ENCODE measurements around the gene LRMDA.

Gene LRMDA

DNA sequence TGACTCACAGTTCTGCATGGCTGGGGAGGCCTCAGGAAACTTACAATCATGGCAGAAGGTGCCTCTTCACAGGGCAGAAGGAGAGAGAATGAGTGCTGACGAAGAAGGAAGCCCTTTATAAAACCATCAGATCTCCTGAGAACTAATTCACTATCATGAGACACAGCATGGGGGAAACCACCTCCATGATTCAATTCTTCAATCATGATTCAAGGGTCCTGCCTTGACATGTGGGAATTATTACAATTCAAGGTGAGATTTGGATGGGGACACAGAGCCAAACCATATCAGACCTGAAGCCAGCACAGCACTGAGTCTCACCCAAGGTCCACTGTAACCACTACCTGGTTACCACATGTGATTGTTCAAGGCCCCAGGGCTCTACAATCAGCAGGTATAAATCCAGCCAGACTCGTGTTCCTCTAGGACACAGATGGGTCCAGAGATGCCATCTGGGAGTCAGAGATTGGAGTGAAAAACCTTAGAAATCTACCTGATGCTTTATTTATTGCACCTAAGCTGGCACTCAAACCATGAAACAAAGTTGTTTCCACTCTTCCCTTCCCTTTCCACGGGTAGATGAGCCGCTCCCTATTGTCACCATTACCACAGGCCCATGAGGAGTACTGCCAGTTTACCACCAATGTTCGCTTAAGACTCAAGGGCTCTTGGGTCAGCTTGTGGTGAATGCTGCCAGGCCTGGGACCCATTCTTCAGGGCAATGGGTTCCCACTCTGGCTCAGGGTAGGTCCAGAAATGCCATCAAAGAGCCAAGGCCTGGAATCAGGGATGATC, 1061.5 kb downstream of the LRMDA start:
- TF ChIP-seq, protein P1, sequence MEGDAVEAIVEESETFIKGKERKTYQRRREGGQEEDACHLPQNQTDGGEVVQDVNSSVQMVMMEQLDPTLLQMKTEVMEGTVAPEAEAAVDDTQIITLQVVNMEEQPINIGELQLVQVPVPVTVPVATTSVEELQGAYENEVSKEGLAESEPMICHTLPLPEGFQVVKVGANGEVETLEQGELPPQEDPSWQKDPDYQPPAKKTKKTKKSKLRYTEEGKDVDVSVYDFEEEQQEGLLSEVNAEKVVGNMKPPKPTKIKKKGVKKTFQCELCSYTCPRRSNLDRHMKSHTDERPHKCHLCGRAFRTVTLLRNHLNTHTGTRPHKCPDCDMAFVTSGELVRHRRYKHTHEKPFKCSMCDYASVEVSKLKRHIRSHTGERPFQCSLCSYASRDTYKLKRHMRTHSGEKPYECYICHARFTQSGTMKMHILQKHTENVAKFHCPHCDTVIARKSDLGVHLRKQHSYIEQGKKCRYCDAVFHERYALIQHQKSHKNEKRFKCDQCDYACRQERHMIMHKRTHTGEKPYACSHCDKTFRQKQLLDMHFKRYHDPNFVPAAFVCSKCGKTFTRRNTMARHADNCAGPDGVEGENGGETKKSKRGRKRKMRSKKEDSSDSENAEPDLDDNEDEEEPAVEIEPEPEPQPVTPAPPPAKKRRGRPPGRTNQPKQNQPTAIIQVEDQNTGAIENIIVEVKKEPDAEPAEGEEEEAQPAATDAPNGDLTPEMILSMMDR (IDR thresholded peaks at IDR 0.05; ENCODE audit: low read depth, low read length, missing control alignments), result no peak
- no peak for DNase-seq (ENCODE audit: low read depth)
- H3K4me3 ChIP-seq (ENCODE audit: low read depth, low read length), result no peak overlapping the region

DNA sequence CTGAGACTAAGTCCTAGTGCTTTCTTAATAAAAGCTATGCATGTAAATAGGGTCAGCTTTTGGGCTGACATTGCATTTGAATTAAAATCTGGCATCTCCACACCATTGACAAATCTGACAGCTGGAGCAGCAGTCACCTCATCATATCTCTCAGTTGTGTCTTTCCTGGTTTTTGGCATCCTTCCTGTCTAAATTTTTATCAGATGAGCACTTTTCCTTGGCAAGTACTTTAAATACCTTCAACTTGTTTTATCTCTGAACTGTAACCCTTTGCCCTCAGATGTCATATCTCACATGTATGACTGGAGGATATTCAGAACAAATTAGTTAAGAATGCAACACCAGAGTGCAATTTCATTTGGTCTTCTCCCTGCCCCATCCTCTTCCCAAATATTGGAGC, 1066.2 kb downstream of the LRMDA start:
- DNase-seq (ENCODE audit: low read depth), result no peak
- TF ChIP-seq, protein P1 (IDR thresholded peaks at IDR 0.05; ENCODE audit: low read depth, low read length, missing control alignments), result no peak
- H3K4me3 ChIP-seq (ENCODE audit: low read depth, low read length), result no peak overlapping the region

DNA sequence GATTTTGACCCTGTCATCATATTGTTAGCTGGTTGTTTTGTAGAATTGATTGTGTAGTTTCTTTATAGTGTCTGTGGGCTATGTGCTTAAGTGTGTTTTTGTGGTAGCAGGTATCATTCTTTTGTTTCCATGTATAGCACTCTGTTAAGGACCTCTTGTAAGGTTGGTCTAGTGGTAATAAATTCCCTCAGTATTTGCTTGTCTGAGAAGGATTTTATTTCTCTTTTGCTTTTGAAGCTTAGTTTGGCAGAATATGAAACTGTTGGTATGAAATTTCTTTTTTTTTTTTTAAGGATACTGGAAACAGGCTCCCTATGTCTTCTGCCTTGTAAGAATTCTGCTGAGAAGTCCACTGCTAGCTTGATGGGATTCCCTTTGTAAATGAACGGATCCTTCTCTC, 1073.4 kb downstream of the LRMDA start:
- DNase-seq (ENCODE audit: low read depth), result no peak
- TF ChIP-seq, protein P1 (IDR thresholded peaks at IDR 0.05; ENCODE audit: low read depth, low read length, missing control alignments), result no peak

DNA sequence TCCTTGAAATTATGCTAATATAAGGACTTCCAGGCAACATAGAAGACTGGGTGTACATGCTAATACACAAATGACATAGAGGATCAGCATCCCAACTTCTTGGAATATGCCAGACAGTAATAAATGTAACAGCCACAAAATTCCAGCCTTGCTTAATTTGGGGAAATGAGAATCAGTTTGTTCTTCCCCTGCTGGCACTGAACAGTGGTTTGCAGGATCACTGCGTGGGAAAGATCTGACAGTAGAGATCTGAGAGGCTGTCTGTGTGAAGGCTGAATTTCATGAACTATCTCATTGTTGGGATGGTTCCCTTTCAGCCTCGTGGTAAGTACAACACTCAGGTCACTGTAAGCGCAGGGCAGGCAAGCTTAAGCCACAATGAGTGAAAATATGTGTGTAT, 1078.0 kb downstream of the LRMDA start:
- no peak overlapping the region for H3K4me3 ChIP-seq (ENCODE audit: low read depth, low read length)
- DNase-seq (ENCODE audit: low read depth), result no peak
- TF ChIP-seq, protein P1 (IDR thresholded peaks at IDR 0.05; ENCODE audit: low read depth, low read length, missing control alignments), result no peak

More for the DNA sequence above, 1073.4 kb downstream of the LRMDA start:
- no peak overlapping the region for H3K4me3 ChIP-seq (ENCODE audit: low read depth, low read length)

DNA sequence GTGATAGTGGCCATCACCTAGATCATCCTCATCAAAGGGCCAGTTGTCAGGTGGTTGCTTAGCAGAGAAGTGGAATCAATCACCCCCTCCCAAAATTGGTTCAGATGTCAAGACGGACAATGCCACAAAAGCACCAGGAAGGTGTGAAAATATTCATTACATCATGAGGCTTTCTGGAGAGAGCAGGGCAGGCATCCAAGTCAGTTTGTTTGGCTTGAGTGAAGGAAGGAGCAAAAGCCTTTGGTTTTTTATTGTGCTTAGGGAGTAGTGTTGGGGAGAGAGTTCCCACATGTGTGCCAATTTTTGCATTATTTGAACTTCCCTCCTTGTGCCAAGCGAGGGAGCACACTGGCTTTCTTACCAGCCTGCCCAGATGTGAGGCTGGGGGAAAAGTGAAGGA, 1082.9 kb downstream of the LRMDA start:
- TF ChIP-seq, protein P1 (IDR thresholded peaks at IDR 0.05; ENCODE audit: low read depth, low read length, missing control alignments), result no peak
- no peak overlapping the region for H3K4me3 ChIP-seq (ENCODE audit: low read depth, low read length)
- no peak for DNase-seq (ENCODE audit: low read depth)

DNA sequence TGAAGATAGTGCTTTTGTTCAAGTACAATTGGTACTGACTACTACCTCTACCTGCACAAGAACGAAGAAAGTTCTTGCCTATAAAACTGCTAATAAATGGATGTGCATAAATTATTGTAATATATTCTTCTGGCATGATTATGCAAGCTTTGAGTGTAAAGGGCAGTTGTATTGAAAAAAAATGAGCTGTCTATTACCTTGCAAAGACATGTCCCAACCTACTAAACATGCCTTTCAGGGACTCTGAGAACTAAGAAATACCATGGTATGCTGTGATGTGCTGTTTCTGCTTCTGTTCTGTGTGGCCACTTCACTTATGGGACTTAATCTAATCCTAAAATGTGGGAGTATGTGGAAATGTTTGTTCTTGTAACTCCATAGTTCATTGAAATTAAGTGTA, 1083.4 kb downstream of the LRMDA start:
- TF ChIP-seq, protein P1 (IDR thresholded peaks at IDR 0.05; ENCODE audit: low read depth, low read length, missing control alignments), result no peak
- H3K4me3 ChIP-seq (ENCODE audit: low read depth, low read length), result no peak overlapping the region

DNA sequence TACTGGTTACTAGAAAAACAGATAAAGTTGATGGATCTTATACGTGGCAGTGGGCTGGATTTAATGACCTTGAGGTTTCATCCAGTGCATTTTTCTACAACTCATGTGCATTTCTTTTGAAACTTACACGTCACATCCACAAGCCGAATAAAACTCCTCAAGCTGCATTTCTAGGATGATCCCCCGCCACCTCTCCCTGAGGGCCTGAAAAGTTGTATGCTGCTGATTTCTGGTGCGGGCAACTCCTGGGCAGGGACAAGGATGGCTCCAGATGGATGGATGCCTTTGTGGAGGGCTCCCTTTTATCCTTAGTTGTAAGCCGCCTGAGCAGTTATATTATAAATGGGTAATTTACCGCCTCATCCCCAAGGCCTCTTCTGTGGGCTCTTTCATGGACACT, 1091.1 kb downstream of the LRMDA start:
- no peak for DNase-seq (ENCODE audit: low read depth)
- TF ChIP-seq, protein P1 (IDR thresholded peaks at IDR 0.05; ENCODE audit: low read depth, low read length, missing control alignments), result no peak
- no peak overlapping the region for H3K4me3 ChIP-seq (ENCODE audit: low read depth, low read length)

More for the DNA sequence above, 1083.4 kb downstream of the LRMDA start:
- no peak for DNase-seq (ENCODE audit: low read depth)
